ENCODE data around the gene BRSK1.

The BRSK1 gene

DNA sequence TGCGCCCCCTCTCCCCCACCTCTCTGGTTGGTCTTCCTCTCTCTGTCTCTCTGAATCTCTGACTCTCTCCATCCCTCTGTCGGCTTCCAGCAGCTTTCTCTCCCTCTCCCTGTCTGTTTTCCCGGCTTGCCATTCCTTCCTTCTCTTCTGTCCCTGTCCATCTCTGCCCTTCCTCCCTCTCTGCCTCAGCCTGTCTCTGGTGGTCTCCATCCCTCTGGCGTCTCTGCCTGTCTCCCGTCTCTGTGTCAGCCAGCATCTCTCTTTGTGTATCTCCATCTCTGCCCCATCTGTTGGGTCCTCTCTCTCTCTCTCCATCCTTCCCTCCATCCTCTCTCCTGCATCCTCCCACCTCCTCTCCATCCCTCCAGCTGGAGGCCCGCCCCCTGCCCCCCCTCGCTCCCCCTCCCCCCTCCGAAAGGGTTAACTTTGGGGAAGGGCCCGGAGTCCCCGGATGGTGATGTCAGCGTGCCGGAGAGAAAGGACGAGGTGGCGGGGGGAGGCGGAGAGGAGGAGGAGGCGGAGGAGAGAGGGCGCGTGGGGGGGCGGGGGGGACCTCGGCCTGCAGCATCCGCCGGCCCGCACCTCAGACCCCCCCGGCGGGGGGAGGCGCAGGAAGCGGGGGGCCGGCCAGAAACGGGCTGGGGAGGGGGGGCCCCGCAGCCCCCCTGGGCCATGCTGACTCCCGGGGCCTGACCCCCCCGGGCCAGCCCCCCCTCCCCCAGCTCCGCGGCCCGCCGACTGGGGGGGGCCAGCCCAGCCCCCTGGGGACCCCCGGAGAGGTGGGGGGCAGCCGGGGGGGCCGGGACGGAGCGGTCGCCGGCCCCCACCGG lies at the start of gene BRSK1:
Gene BRSK1, plus strand, starts transcription at position 450 of the 830 bp plus-strand sequence. CDS start 446 bp downstream, outside the sequence.
- TF ChIP-seq, protein P1, sequence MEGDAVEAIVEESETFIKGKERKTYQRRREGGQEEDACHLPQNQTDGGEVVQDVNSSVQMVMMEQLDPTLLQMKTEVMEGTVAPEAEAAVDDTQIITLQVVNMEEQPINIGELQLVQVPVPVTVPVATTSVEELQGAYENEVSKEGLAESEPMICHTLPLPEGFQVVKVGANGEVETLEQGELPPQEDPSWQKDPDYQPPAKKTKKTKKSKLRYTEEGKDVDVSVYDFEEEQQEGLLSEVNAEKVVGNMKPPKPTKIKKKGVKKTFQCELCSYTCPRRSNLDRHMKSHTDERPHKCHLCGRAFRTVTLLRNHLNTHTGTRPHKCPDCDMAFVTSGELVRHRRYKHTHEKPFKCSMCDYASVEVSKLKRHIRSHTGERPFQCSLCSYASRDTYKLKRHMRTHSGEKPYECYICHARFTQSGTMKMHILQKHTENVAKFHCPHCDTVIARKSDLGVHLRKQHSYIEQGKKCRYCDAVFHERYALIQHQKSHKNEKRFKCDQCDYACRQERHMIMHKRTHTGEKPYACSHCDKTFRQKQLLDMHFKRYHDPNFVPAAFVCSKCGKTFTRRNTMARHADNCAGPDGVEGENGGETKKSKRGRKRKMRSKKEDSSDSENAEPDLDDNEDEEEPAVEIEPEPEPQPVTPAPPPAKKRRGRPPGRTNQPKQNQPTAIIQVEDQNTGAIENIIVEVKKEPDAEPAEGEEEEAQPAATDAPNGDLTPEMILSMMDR (conservative IDR thresholded peaks at IDR 0.05; ENCODE audit: low read length): no peak
- TF ChIP-seq EZH2phosphoT487 (IDR thresholded peaks at IDR 0.05; ENCODE audit: borderline replicate concordance): no peak
- no peaks in the 10 kb centered on the region for H3K9me3 ChIP-seq (ENCODE audit: insufficient read depth, low read depth, low read length)
- no peaks in the 10 kb centered on the region for H3K36me3 ChIP-seq (ENCODE audit: insufficient read depth, low read length)
- H3K4me3 ChIP-seq (ENCODE audit: low read length, poor library complexity, severe bottlenecking): peak within 1 kb of the TSS; percentile 24
- no peaks in the 10 kb centered on the region for H3K9me2 ChIP-seq (replicated peaks; ENCODE audit: low read depth, low read length)
- no peak within 1 kb of the TSS for H3K4me2 ChIP-seq (ENCODE audit: low read depth, low read length, poor library complexity, severe bottlenecking)
- H3K4me1 ChIP-seq (ENCODE audit: insufficient read depth, low read length, poor library complexity, severe bottlenecking): peaks cover 13% of the 10 kb centered on the region
- H4K20me1 ChIP-seq (ENCODE audit: insufficient read depth, low read length, poor library complexity, severe bottlenecking): no peaks in the 10 kb centered on the region
- H3K27me3 ChIP-seq (ENCODE audit: insufficient read depth, low read length, poor library complexity, severe bottlenecking): no peaks in the 10 kb centered on the region
- H3K79me2 ChIP-seq (ENCODE audit: insufficient read depth, low read length): peaks cover 9% of the 10 kb centered on the region
- H3K9ac ChIP-seq (ENCODE audit: low read depth, low read length, poor library complexity, severe bottlenecking): no peak within 1 kb of the TSS
- peak within 1 kb of the TSS; percentile 49; the same call in 1 of the 2 replicates for H2AFZ ChIP-seq (ENCODE audit: low read length)
- H3F3A ChIP-seq (ENCODE audit: low read depth): peaks cover 6% of the 10 kb centered on the region; the same call in 1 of the 2 replicates

DNA sequence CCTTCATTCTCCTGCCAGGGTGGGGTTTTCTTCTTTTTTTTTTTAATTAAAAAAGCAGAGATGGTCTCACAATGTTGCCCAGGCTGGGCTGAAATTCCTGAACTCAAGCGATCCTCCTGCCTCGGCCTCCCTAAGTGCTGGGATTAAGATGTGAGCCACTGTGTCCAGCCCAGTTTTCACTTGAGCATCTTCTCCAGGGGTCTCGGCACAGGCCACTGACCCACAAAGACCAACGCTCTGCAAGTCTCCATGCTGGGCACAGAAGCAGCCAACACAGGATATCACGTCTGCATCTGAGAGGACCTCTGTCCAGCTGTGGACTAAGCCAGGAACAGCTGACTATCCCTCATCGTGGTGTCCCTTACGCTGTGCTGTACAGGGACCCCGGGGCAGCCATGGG lies 45.8 kb upstream of the BRSK1 start:
- no peaks in the 10 kb centered on the region for H3F3A ChIP-seq (ENCODE audit: low read depth)
- H2AFZ ChIP-seq (ENCODE audit: low read length): no peak overlapping the region
- H4K20me1 ChIP-seq (ENCODE audit: insufficient read depth, low read length, poor library complexity, severe bottlenecking): peaks cover 84% of the 10 kb centered on the region
- no peaks in the 10 kb centered on the region for H3K27me3 ChIP-seq (ENCODE audit: insufficient read depth, low read length, poor library complexity, severe bottlenecking)
- H3K9ac ChIP-seq (ENCODE audit: low read depth, low read length, poor library complexity, severe bottlenecking): no peak overlapping the region
- peaks cover 96% of the 10 kb centered on the region for H3K36me3 ChIP-seq (ENCODE audit: insufficient read depth, low read length)
- no peaks in the 10 kb centered on the region for H3K9me3 ChIP-seq (ENCODE audit: insufficient read depth, low read depth, low read length)
- H3K4me1 ChIP-seq (ENCODE audit: insufficient read depth, low read length, poor library complexity, severe bottlenecking): no peaks in the 10 kb centered on the region
- no peak overlapping the region for H3K4me3 ChIP-seq (ENCODE audit: low read length, poor library complexity, severe bottlenecking)
- TF ChIP-seq EZH2phosphoT487 (IDR thresholded peaks at IDR 0.05; ENCODE audit: borderline replicate concordance): no peak
- TF ChIP-seq, protein P1 (conservative IDR thresholded peaks at IDR 0.05; ENCODE audit: low read length): no peak
- H3K79me2 ChIP-seq (ENCODE audit: insufficient read depth, low read length): peaks cover 61% of the 10 kb centered on the region
- H3K4me2 ChIP-seq (ENCODE audit: low read depth, low read length, poor library complexity, severe bottlenecking): no peak overlapping the region
- H3K9me2 ChIP-seq (replicated peaks; ENCODE audit: low read depth, low read length): no peaks in the 10 kb centered on the region

DNA sequence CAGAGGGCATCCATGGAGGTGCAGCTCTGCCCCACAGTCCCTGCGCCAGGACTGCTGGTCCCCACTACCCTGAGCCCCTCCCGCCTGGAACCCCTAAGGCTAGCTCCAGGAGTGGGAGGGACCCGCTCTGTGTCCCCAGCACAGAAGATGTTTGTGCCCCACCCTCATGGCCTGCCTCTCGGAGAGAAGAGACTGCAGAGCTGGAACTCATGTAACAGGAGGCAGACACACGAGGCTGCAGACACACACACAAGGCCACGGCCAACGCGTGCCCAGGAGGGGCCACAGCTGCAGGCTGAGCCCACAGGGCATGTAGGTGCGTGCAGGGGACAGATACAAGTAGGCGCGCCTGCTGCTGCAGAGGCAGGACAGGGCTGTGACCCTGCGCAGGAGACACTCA lies 44.8 kb upstream of the BRSK1 start:
- Histone ChIP-seq H4K20me1 (ENCODE audit: insufficient read depth, low read length, poor library complexity, severe bottlenecking) (peaks cover 80% of the 10 kb centered on the region), H3K27me3 (ENCODE audit: insufficient read depth, low read length, poor library complexity, severe bottlenecking) (no peaks in the 10 kb centered on the region), H3F3A (ENCODE audit: low read depth) (no peaks in the 10 kb centered on the region), H3K9me2 (replicated peaks; ENCODE audit: low read depth, low read length) (no peaks in the 10 kb centered on the region), H3K4me1 (ENCODE audit: insufficient read depth, low read length, poor library complexity, severe bottlenecking) (no peaks in the 10 kb centered on the region), H3K4me2 (ENCODE audit: low read depth, low read length, poor library complexity, severe bottlenecking) (no peak overlapping the region), H2AFZ (ENCODE audit: low read length) (no peak overlapping the region), H3K9ac (ENCODE audit: low read depth, low read length, poor library complexity, severe bottlenecking) (no peak overlapping the region), H3K4me3 (ENCODE audit: low read length, poor library complexity, severe bottlenecking) (no peak overlapping the region), H3K79me2 (ENCODE audit: insufficient read depth, low read length) (peaks cover 61% of the 10 kb centered on the region; the same call in 1 of the 2 replicates), H3K9me3 (ENCODE audit: insufficient read depth, low read depth, low read length) (no peaks in the 10 kb centered on the region), H3K36me3 (ENCODE audit: insufficient read depth, low read length) (peaks cover 96% of the 10 kb centered on the region)
- TF ChIP-seq, protein P1 (conservative IDR thresholded peaks at IDR 0.05; ENCODE audit: low read length): no peak
- TF ChIP-seq EZH2phosphoT487 (IDR thresholded peaks at IDR 0.05; ENCODE audit: borderline replicate concordance): no peak
